ENCODE measurements around the gene CTTNBP2. TPM values are rescaled to one million over a fixed set of nuclear protein-coding genes. Genes with fewer than 3 reads are reported as not detected.

Gene CTTNBP2
- total RNA-seq, 1 donor from 2014 or later, result 1.2 TPM

GRCh38 chr7:117750612-117751563, 122.4 kb downstream of the CTTNBP2 start:
- Histone ChIP-seq H3K9me3 (replicated peaks) (no peaks in the 10 kb centered on the region), H3K4me3 (no peak overlapping the region), H3K36me3 (no peaks in the 10 kb centered on the region), H3K27ac (replicated peaks) (no peak overlapping the region), H3K27me3 (ENCODE audit: low read depth) (no peaks in the 10 kb centered on the region), H3K4me1 (no peaks in the 10 kb centered on the region)
- peak; percentile 64 for TF ChIP-seq CTCF (IDR thresholded peaks at IDR 0.05; ENCODE audit: borderline replicate concordance)
- no peak for DNase-seq
- intact Hi-C loops (cut with micrococcal nuclease), result loop anchor here (10.0 kb wide), 1 partner anchor 354 kb away; no protein-coding TSS in a partner anchor

- Histone ChIP-seq H3K4me3 (no peak overlapping the region), H3K36me3 (no peaks in the 10 kb centered on the region), H3K27me3 (ENCODE audit: low read depth) (no peaks in the 10 kb centered on the region), H3K27ac (replicated peaks) (no peak overlapping the region), H3K4me1 (no peaks in the 10 kb centered on the region), H3K9me3 (replicated peaks) (no peaks in the 10 kb centered on the region)
- no peak for DNase-seq
- TF ChIP-seq CTCF (IDR thresholded peaks at IDR 0.05; ENCODE audit: borderline replicate concordance), result no peak
- intact Hi-C loops (cut with micrococcal nuclease), result no loop called here
These were observed 131.3 kb downstream of the CTTNBP2 start for GRCh38 chr7:117741962-117742361.

- H3K9me3 ChIP-seq (replicated peaks), result no peaks in the 10 kb centered on the region
- H3K27ac ChIP-seq (replicated peaks), result no peak overlapping the region
- H3K4me1 ChIP-seq, result no peaks in the 10 kb centered on the region
- intact Hi-C loops (cut with micrococcal nuclease), result no loop called here
- H3K27me3 ChIP-seq (ENCODE audit: low read depth), result no peaks in the 10 kb centered on the region
- DNase-seq, result no peak
- no peak overlapping the region for H3K4me3 ChIP-seq
- TF ChIP-seq CTCF (IDR thresholded peaks at IDR 0.05; ENCODE audit: borderline replicate concordance), result no peak
- H3K36me3 ChIP-seq, result no peaks in the 10 kb centered on the region
These were observed 134.2 kb downstream of the CTTNBP2 start for GRCh38 chr7:117739085-117739484.

GRCh38 chr7:117737926-117738325, 135.3 kb downstream of the CTTNBP2 start:
- no peaks in the 10 kb centered on the region for H3K36me3 ChIP-seq
- H3K9me3 ChIP-seq (replicated peaks), result no peaks in the 10 kb centered on the region
- intact Hi-C loops (cut with micrococcal nuclease), result no loop called here
- H3K27me3 ChIP-seq (ENCODE audit: low read depth), result no peaks in the 10 kb centered on the region
- H3K27ac ChIP-seq (replicated peaks), result no peak overlapping the region
- TF ChIP-seq CTCF (IDR thresholded peaks at IDR 0.05; ENCODE audit: borderline replicate concordance), result no peak
- no peak overlapping the region for H3K4me3 ChIP-seq
- DNase-seq, result no peak
- no peaks in the 10 kb centered on the region for H3K4me1 ChIP-seq

- H3K4me3 ChIP-seq, result no peak overlapping the region
- peaks cover 6% of the 10 kb centered on the region for H3K4me1 ChIP-seq
- H3K9me3 ChIP-seq (replicated peaks), result no peaks in the 10 kb centered on the region
- TF ChIP-seq CTCF (IDR thresholded peaks at IDR 0.05; ENCODE audit: borderline replicate concordance), result no peak
- H3K27ac ChIP-seq (replicated peaks), result no peak overlapping the region
- no peak for DNase-seq
- H3K27me3 ChIP-seq (ENCODE audit: low read depth), result no peaks in the 10 kb centered on the region
- no peaks in the 10 kb centered on the region for H3K36me3 ChIP-seq
- intact Hi-C loops (cut with micrococcal nuclease), result no loop called here
These were observed 141.8 kb downstream of the CTTNBP2 start for GRCh38 chr7:117731455-117731854.
